ENCODE data around the gene ZNF618.

The ZNF618 gene

DNA sequence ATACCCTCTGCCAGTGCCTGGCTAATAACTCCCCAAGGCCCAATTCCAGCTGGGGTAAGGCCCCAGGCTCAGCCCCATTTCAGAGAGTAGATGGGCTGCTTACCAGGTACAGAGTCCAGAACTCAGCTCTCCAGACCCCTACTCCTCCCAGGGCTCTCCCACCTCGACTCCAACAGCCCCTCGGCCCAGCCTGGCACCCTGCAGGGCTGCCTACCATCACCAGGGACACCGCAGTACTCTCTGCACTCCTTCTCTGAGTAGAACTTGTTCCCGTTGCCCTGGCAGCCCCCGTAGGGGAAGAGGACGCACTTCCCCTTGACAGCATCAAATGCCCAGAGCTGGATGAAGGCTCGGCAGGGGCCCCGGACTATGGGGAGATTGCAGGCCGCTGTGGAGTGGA, 184.6 kb downstream of the ZNF618 start:
- DNase-seq (ENCODE audit: low read depth), result no peak

DNA sequence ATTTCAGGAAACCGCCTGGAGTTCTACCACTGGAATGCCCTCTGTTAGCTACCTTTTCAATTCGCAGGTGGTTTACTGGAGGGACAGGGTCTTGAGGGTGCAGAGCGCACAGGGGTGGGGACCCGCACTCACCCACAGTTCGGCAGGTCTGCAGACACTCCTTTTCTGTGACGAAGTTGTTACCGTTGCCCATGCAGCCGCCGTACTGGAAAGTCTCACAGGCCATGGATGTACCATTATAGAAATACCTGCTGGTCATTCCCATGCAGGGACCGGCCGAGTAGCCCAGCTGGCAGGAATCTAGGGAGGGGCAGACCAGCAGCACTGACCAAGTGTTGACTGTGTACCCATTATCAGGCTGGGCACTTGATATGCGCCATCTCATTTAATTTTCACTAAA, 185.2 kb downstream of the ZNF618 start:
- no peak for DNase-seq (ENCODE audit: low read depth)

DNA sequence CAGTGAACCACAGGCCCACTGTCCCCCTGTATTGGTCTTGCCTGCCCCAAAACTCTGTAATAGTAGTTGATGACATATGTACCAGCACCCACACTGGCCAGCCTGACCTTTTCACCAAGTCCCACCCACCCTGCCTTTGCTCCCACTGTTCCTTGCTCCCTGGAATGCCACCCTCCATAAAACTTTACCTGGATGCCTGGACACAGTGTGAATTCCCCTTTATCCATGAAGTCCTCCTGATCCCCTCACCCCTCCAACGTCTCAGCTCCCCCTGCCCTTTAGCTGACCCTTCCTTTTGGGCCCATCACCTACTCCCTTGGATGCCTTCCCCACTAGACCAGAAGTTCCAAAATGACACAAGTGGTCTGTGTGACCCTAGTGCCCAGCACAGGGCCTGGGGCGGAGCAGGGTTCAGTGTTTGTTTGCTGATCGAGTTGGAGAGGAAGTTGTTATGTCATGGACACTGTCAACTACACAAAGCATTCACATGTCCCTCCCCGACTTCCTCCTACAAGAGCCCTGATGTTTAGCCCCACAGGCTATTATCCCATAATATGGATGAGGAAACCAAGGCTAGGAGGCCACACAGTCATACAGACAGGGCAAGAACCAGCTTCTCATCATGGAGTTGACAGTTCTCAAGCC, 185.8 kb downstream of the ZNF618 start:
- DNase-seq (ENCODE audit: low read depth), result no peak

DNA sequence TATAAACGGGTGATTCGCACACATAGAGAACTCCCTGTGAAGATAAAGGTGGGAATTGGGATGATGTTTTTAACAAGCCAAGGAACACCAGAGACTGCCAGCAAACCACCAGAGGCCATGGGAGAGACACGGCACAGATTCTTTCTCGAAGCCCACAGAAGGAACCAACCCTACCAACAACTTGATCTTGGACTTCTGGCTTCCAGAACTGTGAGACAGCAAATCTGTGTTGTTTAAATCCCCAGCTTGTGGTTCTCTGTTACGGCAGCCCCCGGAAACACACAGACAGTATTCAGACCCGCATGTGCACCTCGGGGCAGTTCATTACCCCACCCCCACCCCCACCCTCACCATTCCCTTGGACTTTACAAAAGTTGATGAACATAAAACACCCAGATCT, 189.2 kb downstream of the ZNF618 start:
- no peak for DNase-seq (ENCODE audit: low read depth)

DNA sequence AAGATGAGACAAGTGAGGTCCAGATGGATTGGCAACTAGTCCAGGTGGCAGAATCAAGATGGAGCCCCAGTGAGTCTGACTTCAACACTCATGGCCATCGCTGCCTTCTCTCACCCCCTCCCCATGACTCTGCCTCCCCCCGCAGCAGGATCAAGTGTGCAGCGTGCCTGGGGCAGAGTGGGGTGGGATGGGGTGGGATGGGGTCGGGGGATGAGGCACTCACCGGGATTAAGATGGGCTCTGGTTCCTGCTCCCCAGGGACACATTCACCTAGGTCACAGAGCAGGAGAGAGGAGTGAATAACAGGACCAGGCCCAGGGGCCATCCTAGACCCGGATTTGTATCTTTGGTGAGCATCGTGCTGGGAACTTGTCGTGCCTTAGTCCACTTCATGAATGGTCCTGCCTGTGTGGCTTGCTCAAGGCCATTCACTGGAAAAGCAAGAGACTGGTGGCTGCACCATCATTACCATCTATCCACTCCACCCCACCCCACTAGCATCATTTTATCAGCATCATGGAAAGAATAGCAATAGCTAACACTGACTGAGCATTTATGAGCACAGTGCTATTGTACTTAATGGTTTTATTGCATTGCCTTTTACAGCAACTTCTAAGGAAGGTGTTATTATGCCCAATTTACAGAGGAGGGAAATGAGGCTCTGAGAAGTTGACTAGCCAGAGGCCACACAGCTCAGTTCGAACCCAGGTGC, 193.5 kb downstream of the ZNF618 start:
- DNase-seq (ENCODE audit: low read depth), result no peak

DNA sequence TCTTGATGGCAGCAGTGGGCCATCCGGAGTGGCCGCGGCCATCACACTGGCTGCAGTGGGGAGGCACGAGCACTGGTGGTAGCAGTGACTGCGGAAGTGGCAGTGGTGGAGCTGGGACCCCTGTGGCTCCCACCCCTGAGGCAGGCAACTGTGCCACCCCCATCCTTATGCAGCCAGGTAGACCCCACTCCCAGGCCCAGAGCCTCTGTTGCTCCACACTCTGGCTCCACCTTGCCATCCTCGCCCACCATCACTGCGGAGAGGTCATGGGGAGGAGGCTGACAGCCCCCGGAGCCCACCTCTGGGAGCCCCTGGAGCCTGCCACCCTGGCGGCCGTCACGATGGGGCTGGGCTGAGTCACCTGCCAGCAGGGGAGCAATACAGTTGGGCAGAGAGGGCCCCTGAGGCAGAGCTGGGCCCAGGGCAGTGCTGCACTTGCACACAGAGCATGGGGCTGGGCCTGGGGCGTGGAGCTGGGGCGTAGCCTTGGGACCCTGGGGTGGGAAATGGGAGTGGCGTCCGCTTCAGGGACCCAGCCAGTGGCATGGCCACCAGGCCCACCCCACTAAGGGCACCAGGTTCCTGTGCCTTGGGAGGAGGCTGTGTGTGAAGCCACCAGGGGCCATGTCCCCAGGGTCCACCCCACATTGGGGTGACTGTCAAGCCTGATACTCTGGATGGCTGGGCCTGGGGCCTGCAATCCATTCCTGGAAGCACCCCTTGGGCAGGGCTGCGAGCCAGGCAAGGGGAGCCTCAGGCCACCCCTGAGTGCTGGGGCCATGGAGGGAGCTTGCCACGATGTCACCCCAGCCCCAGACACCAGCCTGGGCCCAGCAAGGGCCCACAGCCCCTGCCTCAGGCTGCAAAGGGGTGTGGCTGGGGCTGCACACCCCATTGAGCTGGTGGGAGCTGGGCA, 194.3 kb downstream of the ZNF618 start:
- no peak for DNase-seq (ENCODE audit: low read depth)

DNA sequence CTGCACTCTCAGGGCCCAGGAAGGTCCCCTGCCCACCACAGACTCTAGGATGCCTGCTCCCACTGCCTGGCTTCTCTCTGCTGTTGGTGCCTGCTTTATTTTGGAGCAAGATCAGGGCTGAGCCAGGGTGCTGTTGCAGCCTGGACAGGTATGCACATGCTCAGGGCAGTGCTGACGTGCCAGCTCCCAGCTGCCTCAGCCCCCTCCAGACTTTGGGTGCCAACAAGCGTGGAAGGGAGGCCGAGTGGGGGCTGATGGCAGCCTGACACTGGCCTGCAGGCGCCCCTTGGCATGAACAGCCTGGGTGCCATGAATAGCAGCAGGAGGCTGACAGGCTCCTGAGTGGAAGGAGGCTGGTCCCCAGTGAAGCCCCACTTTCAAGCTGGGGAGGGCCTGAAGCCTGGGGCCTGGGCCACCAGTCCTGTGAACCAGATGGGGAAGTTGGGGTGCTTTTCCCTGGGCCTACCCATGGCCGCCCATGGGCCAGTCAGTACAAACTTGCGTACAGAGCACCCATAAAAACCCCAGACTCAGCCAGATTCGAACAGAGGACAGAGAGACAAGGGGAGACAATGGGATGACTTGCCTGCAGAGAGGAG, 195.2 kb downstream of the ZNF618 start:
- DNase-seq (ENCODE audit: low read depth), result no peak

DNA sequence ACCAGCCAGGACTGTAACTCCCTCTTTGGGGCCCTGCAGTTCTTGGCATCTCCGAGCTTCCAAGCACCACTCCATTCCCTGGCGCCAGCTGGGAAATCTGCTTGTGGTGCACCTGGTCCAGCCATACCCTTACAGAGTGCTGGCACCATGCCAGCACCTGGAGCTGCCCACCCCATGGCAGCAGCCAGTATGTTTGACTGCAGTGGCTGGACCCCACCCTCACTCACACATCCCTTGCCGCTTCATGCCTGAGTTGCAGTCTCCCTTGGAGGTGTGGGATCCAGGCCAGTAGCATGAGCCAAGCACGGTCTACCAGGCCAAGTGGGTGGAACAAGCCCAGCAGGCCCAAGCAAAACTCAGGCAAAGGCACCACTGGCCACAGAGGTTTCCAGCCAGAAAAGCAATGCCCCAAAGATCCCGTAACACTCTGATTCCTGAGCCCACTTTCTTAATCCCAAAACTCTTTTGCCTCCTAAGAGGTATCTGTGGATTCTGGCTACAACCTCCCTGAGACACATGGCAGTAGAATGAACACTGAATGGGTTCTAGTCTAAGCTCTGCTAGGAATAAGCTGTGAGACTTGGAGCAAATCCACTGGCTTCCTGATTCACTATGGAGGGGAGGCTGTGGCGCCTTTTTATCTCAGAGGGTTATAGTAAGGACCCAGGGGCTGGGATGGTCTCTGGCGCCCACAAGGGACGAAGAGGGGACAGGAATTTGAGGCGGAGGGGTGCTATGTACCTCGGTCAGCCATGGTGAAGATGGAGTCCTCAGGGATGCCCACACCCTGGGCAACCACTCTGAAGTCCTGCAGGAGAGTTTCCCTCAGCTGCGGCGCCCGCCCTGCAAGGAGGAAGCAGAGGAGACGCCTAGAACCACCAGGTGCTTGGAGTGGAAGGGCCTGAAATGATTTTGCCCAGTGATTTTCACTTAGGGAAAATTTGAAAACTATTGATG, 196.4 kb downstream of the ZNF618 start:
- DNase-seq (ENCODE audit: low read depth), result no peak

DNA sequence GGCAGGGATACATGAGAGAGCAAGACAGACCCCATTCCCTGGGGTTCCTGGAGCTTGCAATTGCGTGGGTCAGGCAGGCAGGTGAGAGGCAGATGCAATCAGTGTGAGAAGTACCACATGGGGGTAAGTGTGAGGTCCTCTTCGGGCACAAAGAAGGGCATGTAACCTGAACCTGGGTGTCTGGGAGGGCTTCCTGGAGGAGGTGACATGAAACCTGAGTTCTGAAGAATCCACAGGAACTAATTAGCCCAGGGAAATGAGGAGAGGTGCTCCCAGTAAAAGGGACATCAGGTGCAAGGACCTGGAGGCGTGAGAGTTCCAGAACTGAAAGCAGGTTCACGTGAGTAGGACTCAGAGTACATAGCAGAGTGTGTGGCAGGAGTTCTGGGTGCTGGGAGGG, 199.5 kb downstream of the ZNF618 start:
- DNase-seq (ENCODE audit: low read depth), result no peak

DNA sequence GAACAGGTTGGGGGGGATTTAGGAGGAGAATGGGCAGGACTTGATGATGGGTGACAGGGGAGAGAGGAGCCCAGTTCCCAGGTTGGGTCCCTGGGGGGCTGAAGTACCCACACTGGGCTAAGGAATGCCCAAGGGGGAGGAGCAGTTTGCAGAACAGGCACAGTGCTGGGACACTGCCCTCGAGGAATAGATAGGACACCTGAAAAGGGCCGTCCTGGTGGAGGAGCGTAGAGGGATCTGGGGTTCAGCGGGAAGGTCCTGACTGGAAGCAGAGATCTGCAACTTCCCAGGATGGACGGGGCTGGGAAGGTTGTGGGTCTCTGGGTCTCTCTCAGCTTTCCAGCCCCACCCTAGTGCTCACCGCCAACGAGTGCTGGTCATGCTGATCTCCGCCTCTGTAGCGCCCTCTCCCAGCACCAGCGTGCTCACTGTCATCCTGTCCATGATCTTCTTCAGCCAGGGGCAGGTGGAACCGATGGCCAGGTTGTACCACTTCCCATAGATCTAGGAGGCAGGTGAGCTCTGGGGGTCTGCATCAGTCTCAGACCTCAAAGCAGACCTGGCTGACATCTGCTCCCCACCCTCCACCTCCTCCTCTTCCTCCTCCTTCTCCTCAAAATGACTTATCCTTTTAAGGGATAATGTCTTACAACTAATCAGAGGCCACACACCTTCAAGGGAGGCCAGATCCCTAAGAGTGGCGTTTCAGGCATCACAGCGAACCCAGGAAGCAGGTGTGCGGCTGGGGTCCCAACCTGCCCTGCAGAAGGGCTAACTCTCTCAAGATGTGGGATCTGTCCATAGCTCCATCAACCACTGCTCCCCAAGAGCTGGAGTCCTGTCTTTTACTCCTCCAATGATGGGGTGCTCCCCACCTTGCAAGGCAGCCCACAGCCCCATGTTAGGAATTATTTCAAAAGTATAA, 200.4 kb downstream of the ZNF618 start:
- no peak for DNase-seq (ENCODE audit: low read depth)

DNA sequence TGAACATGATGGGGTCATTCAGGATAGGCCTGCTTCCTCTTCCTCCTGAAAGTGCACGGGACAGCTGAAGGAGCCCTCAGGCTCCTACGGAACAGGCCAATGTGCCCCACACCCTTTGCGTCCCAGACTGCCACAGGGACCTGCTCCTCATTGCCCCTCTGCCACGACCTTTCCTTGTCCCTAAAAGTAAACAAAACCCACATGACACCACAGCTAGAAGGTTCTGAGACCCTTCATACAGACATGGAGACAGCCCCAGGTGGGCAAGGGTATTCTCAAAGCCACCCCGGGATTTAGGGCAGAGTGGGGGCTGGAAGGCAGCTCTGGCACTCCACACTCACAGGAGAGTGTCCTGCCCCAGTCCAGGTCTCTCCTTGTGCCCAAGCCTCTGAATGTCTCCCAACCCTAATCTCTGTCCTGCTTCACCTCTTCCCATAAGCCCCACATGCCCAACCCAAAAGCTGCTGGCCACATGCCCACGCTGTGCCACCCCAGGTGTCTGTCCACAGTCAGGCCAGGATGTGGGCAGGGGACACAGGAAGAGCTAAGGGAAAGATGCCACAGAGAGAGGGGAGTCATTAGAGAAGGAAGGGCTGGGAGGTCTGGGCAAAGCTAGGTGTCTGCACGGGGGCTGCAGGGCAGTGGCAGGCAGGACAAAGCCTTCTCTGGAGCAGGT, 201.2 kb downstream of the ZNF618 start:
- no peak for DNase-seq (ENCODE audit: low read depth)

DNA sequence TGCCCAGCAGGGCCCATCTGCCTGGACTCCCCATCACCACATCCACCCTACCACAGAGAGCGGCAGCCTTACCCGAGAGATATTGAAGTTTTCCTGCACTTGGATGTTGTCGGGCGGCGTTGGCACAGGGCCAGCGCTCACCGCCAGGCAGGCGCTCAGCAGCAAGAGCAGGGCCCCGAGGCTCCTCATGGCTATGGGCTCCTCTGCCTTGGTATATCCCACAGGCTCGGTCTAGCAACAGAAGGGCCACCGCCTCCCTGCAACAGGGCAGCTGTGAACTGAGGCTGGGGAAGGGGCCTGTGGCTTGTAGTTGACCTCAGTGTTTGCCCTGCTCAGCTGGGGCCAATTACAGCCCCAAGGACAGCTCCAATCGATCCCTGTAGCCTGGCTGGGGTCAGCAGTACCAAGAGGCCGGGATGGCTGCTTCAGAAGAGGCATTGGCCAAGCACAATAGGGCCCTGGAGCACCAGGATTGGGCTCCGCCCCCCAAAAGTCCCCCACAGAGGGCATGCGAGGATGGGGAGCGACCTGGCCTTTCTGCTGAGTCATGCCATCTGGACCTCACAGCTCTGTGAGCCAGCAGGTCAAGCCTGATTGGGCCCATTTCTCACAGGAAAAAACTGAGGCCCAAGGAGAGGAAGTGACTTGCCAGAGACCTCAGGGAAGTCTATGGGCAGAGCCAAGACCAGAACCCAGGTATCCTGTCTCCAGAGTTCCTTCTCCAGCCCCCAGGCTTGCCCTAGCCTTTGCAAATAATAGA, 202.1 kb downstream of the ZNF618 start, which contains the start of gene AMBP:
AMBP (minus strand) TSS at position 280 of the 760 bp plus-strand sequence; CDS start at position 189, 91 bp downstream.
- no peak for DNase-seq (ENCODE audit: low read depth)

DNA sequence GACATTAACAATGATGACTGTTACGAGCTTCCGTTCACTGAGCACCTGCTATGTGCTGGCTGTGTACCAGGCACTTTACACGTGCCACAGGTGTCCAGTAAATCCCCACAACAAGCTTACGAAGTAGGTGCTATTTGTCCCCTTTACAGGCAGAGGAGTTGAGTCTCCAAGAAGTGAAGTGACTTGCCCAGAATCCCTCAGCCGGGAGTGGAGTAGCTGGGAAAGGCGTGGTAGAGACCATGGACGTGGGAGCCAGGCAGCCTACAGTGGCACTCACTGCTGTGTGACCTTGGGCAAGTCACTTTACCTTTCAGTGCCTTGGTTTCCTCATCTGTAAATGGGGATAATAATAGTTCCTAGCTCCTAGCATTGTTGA, 202.7 kb downstream of the ZNF618 start:
- DNase-seq (ENCODE audit: low read depth), result no peak

DNA sequence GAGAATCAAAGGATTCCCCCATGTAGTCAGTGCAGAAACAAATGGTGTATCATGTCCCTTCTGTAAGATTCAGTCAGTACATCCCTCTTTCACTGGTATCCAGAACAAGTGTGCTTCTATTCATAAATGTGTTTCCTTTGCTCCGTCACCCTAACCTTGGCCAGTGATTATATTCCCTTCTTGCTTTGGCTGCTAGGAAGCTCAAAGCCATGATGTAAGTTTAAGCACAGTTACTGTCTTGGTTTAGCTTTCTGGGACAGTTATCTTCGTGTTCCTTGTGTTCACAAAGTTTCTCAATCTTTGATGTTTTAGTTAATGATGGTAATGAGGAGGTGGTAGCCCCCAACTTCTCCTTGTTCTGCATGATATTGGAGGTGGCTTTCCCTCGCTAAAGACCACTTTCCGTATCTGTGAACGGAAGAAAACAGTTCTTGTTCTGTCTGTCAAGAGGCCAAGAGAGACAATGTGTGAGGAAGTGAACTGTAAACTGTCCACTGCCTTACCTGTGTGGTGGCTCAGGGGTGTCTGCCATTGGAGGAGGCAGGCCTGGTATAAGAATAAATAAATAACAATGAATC, 204.2 kb downstream of the ZNF618 start:
- DNase-seq (ENCODE audit: low read depth), result no peak

DNA sequence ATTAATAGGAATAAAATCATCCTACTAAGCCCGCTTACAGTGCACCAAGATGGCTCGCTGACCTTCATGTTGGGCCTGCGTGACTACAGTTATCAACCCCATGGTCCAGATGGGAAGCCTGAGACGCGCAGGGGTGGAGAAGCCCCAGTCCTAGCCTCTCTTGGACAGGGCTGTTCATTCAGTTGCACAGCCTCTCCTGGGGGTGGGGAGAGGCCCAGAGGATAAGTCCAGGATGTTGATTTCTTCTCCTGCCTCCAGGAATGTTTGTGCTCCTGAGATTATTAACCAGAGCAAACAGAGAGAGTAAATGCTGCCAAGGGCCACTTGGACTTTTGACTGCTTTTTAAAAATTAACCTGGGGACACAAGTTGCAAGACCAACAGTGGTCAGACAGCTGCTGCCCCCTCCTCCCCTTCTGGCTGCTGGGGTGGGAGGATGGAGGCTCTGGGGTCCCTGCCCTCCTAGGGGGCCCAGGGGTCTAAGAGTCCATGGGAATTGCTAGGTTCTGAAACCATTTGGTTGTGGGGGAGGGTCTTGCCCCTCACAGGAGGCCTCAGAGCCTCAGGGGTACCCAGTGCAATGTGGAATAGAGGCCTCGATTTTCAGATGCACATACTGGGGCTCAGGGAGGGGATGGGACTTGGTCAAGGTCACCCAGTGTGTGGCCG, 204.8 kb downstream of the ZNF618 start:
- no peak for DNase-seq (ENCODE audit: low read depth)

DNA sequence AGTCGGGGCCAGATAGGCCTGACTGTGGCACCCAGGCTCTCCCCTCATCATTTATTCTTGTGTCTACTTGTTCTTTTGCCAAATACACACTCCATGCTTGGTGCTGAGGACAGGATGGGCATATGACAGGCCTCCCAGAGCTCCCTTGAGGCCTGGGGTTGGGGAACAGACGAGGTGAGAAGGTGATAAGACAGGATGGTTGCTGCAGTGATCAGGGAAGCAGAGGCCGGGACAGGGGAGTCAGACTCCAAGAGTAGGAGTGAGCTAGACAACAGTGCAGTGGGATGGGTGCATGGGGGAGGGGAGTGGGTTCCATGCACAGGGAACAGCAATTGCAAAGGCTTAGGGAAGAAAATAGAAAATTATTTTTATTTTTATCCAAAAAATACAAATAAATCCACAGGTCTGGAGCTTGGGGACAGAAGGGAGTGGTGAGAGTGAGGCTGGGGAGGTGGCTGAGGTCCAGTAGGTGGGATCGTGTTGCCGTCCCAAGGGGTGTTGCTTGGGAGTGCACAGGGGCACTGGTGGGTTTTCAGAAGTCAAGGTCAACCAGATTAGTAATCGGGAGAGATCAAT, 205.4 kb downstream of the ZNF618 start:
- no peak for DNase-seq (ENCODE audit: low read depth)

DNA sequence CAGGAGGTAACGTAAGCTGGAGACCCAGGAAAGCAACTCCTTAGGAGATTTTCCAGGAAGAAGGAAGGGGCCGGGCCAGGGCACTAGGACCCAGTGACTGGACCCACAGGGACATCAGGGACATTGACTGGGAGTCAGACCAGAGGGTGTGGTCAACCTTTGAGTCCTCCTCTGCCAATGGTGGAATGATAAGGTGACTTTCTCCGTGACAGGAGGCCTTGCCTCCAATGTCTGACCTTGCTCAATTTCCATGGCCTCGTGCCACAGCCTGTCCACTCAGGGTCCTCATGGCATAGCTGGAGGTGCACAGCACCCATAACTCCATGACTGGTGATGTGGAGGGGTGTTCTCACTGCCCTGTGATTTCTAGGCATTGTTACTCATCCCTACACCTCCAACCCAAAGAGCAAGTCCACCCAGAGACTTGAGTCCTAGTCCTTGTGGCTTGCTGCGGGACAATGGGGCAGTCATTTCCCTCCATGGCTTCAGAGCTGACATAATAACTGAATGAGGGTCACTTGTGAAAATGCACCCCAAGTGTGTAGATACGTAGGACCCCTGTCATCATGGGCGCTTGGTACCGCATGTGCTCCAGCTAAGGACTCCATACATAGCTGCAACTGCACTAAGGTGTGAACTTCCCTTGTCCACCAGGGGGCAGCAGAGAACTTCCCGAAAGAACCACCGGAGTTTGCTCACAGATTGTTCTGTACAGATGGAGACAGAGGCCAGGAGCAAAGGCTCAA, 206.1 kb downstream of the ZNF618 start:
- DNase-seq (ENCODE audit: low read depth), result peak; percentile 70

All from activated T-cell treated with anti-CD3 and anti-CD28 coated beads for 48 hours (primary cell).